ENCODE results near the gene NAPSA.

The NAPSA gene

DNA sequence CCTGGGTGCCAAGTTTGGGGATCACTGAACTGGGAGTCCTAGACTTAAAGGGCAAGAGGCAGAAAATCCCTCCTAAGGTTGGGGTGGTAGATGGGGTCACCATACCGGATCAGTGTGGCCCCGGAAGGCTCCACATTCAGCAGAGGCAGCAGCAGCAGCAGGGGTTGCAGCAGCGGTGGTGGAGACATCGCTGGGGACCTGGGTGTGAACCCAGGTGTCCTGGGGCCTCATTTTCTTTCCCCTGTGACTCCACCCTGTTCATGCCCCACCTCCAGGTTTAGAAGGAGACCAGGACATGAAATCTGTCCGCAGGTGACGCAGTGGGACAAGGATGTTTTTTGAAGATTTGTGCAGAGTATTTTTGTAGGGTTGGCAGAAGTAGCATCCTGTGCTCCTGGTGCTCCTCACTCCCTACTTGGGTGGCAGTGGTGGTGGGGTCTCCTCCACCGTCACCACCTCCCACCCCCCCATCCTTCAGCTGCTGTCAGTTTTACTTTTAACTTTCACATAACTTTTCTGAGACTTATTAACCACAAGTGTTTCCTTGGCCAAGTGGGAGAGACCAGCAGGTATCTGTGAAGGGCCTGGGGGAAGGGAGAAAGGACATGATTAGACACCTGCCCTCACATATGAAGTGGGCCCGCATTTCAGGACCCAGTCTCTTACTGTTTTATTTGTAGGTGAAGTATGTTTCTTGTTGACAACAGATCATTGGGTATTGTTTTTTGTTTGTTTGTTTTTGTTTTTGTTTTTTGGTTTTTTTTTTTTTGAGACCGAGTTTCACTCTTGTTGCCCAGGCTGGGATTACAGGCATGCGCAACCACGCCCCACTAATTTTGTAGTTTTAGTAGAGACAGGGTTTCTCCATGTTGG is at the start of gene NAPSA:
Gene NAPSA, minus strand, starts transcription at position 206 of the 873 bp plus-strand sequence. Its CDS starts 18 bp downstream, at position 188.
- TF ChIP-seq, protein P1, sequence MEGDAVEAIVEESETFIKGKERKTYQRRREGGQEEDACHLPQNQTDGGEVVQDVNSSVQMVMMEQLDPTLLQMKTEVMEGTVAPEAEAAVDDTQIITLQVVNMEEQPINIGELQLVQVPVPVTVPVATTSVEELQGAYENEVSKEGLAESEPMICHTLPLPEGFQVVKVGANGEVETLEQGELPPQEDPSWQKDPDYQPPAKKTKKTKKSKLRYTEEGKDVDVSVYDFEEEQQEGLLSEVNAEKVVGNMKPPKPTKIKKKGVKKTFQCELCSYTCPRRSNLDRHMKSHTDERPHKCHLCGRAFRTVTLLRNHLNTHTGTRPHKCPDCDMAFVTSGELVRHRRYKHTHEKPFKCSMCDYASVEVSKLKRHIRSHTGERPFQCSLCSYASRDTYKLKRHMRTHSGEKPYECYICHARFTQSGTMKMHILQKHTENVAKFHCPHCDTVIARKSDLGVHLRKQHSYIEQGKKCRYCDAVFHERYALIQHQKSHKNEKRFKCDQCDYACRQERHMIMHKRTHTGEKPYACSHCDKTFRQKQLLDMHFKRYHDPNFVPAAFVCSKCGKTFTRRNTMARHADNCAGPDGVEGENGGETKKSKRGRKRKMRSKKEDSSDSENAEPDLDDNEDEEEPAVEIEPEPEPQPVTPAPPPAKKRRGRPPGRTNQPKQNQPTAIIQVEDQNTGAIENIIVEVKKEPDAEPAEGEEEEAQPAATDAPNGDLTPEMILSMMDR (IDR thresholded peaks at IDR 0.05; ENCODE audit: low read depth, low read length), result no peak
- DNase-seq (ENCODE audit: extremely low read depth, low read depth), result no peak

DNA sequence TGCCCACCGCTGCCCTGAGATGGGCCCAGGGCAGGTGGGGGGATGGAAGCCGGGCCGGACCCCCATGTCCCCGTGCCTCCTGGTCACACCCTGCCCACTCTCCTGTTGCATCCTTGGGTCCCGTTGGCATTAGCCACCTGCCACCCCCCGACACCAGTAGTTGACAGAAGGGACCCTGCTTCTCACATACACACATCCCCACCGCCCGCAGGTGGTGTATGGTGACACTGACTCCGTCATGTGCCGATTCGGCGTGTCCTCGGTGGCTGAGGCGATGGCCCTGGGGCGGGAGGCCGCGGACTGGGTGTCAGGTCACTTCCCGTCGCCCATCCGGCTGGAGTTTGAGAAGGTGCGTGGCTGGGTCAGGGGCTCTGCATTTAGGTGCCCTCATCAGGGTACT is 48.1 kb upstream of the NAPSA start:
- TF ChIP-seq, protein P1 (IDR thresholded peaks at IDR 0.05; ENCODE audit: low read depth, low read length), result no peak
- DNase-seq (ENCODE audit: extremely low read depth, low read depth), result no peak

DNA sequence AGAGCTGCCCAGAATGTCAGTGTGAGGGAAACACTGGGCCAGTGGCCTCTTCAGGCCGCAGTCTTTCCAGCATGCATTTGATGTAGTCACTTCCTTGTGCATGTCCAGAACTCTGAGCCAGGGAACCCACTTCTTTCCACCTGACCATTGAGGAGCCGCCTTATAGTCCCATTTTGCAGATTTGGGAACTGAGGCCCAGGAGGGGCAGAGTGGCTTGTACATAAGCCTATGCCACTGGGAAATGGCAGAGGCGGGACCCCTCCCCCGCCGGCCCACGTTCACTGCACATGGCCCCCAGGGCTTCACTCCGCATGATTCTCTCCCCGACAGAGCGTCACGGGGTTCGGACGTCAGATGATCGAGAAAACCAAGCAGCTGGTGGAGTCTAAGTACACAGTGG is 47.7 kb upstream of the NAPSA start:
- TF ChIP-seq, protein P1 (IDR thresholded peaks at IDR 0.05; ENCODE audit: low read depth, low read length), result no peak
- no peak for DNase-seq (ENCODE audit: extremely low read depth, low read depth)

DNA sequence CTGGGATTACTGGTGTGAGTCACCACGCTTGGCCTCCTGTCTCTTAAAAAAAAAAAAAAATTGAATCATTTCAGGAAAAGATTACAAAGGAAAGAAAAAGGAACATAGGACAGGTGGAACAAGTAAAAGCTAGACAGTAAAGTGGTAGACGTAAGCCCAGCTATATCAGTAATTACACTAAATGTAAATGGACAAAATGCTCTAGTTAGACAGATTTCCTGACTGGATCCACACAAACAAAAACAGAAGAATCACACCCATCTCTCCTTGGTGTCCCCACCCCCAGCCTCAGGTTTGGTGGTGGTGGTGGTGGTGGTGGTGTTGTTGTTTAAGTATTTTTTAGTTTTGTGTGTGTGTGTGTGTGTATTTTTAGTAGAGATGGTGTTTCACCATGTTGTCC is 47.0 kb upstream of the NAPSA start:
- DNase-seq (ENCODE audit: extremely low read depth, low read depth), result no peak
- TF ChIP-seq, protein P1 (IDR thresholded peaks at IDR 0.05; ENCODE audit: low read depth, low read length), result no peak

DNA sequence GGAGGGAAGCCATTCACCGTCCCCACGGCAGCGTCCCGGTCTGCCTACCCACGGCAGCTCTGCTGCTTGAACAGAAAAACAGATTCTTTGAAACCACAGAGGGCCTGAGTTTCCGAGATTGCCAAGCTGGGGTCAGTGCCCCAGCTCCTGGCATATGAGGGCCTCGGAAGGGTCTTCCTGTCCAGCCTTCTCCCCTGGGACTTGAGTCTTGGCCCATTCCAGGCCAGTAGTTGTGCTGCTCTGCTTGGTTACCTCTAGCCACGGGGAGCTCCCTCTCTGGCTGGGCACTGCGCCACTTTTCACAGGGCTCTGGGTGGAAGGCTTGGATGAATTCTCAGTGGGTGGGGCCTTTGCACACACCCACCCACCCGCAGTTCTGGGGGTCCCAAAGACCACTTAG is 44.7 kb upstream of the NAPSA start:
- TF ChIP-seq, protein P1 (IDR thresholded peaks at IDR 0.05; ENCODE audit: low read depth, low read length), result no peak
- DNase-seq (ENCODE audit: extremely low read depth, low read depth), result no peak

DNA sequence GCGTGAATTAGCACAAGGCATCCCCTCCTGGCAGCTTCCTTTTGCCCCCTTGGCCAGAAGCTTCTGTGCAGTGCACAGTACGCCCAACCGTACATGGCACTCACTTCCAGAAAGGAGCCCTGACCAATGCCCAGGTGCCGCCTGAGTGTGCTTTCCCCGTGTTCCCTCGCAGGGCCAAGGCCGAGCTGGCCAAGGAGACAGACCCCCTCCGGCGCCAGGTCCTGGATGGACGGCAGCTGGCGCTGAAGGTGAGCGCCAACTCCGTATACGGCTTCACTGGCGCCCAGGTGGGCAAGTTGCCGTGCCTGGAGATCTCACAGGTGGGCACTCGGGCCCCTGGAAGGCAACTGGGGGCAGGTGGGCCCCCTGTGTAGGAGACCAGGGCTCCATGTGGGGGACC is 43.9 kb upstream of the NAPSA start:
- TF ChIP-seq, protein P1 (IDR thresholded peaks at IDR 0.05; ENCODE audit: low read depth, low read length), result no peak
- no peak for DNase-seq (ENCODE audit: extremely low read depth, low read depth)

DNA sequence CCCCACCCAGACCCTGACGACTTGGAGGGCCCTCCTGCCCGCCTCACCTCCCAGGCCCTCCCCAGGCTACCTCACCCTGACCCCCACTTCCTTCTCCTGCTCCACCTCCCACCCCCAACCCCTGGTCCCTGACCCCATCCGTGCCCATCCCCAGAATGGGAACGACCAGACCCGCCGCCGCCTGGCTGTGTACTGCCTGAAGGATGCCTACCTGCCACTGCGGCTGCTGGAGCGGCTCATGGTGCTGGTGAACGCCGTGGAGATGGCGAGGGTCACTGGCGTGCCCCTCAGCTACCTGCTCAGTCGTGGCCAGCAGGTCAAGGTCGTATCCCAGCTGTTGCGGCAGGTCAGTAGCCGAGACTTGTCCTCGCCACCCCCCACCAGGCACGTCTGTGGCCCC is 41.4 kb upstream of the NAPSA start:
- TF ChIP-seq, protein P1 (IDR thresholded peaks at IDR 0.05; ENCODE audit: low read depth, low read length), result no peak
- no peak for DNase-seq (ENCODE audit: extremely low read depth, low read depth)
